GM18498 (cell line): ENCODE data around the gene TMTC3.
"Not testable (repeated sequence)": the region's sequence is repeated elsewhere in the genome, so short reads cannot be mapped to it uniquely, and the experiment has no call there.

Source experiments
- ATAC-seq: cut with Tn5 transposase; IDR thresholded peaks from one replicate; pipeline ENCODE4 v1.9.1; 2021; ENCODE audit warnings: mild to moderate bottlenecking, moderate library complexity; ENCODE audit not compliant: unreplicated experiment

The TMTC3 gene

GRCh38 chr12:88141774-88142609, at the start of gene TMTC3, which contains the start of gene CEP290:
TSS of gene TMTC3 (plus strand) at chr12:88142307. CDS start at chr12:88148316, 6,009 bp downstream.
TSS of gene CEP290 (minus strand) at chr12:88142088. CDS start at chr12:88141307, 781 bp downstream.
- peak; percentile 95 for ATAC-seq

DNA sequence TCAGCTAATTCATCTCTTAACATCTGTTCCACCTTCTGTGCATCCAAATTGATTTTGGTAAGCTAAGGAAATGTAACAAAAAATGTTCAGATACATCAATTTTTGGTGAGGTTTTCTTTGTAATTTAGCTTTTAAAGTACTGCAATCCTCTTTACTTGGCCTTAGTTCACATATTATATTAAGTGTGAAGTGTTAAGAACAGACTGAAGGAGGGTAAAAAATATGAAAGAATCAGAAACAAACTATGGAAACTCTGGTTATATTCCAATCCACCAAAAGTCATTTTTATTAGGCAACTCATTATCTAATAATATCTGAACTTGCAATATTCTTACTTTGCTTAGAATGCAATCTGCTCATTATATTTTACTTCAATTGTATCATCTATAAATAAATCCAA, 49.3 kb upstream of the TMTC3 start:
- no peak for ATAC-seq

- no peak for ATAC-seq
Measured at GRCh38 chr12:88093573-88093972, 48.5 kb upstream of the TMTC3 start.

- ATAC-seq: no peak
Measured at GRCh38 chr12:88108021-88108420, 34.1 kb upstream of the TMTC3 start.

DNA sequence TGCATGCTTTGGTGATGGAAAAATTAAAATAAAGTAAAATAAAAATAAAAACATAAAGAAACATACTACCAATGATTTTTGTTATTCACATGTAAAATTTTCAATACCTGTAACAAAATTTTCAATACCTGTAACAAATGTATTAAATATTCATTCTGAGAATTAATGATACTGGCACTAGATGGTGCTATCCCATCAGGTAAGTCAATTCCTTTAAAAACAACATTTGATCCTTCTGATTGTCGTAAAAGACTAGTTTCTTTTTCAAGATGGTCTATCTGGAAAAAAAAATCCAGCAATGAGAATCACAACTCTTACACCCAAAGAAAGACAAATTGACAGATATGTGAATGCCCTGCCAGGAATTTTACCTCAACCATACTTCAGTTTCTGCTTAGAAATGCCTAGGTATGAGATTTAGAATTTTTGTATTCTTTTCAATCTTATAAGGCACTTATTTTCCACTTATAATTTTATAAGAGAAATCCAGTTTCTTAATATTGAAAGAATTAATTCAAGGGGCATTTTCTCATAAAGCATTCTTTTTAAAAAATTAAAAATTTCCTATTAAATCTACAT, 30.9 kb upstream of the TMTC3 start:
- ATAC-seq: no peak

DNA sequence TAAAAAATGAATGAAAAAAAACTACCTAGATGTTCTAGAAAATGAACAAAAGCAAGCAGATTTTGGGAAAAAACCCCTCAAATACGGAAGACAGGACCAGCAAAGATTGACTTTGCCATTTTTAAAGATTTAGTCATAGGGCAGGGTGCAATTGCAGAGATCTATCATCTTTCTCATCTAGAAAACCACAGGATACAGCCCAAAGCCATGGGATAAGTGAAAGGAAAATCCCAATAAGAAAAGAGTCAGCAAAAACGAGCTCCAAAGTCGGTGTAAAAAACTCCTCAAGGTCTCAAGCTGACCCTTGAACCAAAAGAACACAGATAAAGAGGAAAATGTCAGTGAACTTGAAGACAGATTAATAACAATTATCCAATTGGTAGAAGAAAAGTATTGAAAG, 28.2 kb upstream of the TMTC3 start:
- ATAC-seq: no peak

DNA sequence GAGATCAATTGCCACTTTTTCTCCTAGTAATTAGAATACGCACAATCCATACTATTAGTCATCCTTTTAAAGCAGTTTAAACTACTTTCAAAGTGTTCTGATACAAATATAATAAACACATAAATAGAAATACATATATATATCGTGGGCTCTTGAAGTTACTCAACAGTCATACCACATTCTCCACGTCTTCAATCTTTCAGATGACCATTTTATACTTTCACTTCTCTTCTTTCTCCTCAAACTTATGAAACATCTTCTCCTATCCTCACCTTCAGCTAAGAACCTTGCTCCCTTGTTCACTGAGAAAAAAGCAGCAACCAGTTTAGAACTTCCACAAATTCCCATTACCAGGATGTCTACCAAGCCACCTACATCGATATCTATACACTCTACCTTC, 19.4 kb upstream of the TMTC3 start:
- ATAC-seq: no peak

DNA sequence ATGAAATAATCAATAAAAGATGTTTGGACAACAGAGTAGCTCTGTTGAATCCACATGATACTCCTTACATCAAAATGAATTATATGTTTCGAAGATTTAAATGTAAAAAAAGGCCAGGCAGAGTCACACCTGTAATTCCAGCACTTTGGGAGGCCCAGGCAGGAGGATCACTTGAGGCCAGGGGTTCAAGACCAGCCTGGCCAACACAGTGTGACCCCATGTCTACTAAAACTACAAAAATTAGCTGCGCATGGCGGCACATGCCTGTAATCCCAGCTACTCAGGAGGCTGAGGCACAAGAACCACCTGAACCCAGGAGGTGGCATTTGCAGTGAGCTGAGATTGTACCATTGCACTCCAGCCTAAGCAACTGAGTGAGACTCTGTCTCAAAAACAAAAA, 15.0 kb upstream of the TMTC3 start:
- ATAC-seq: no peak

DNA sequence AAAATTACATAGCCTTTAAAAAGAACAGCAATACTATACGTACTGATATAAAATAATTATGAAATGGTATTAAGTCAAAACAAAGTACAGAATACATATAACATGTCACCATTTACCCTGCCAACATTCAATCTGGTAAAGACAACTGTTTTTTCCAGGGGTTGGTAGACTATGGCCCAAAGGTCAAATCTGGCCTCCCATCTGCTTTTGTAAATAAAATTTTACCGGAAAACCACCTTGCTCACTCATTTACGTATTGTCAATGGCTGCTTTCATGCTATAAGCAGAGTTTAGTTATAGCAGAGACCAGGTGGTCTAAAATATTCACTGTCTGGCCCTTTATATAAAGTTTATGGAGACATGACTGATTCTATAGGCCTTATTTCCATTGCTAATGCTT, 14.3 kb upstream of the TMTC3 start:
- ATAC-seq: no peak

DNA sequence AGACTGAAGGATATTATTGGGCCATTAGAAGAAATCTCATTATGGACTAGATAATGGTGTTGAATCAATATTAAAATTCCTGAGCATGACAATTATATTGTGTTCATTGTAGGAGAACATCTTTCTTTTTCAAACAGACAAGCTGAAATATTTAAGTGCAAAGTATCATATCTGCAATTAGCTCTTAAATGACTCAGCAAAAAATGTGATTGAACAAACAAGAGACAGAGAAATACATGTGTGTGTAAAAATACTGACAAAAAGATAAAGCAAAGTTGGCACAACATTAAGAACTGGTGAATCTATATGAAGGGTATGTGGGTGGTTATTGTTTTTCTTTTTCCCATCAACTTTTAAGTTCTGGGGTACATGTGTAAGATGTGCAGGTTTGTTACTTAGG, 9.7 kb upstream of the TMTC3 start:
- no peak for ATAC-seq

GRCh38 chr12:88133181-88133580, 8.9 kb upstream of the TMTC3 start:
- ATAC-seq: not testable (repeated sequence)

GRCh38 chr12:88139711-88140110, 2.4 kb upstream of the TMTC3 start:
- not testable (repeated sequence) for ATAC-seq

GRCh38 chr12:88141425-88141773, 708 bp upstream of the TMTC3 start:
- ATAC-seq: no peak

DNA sequence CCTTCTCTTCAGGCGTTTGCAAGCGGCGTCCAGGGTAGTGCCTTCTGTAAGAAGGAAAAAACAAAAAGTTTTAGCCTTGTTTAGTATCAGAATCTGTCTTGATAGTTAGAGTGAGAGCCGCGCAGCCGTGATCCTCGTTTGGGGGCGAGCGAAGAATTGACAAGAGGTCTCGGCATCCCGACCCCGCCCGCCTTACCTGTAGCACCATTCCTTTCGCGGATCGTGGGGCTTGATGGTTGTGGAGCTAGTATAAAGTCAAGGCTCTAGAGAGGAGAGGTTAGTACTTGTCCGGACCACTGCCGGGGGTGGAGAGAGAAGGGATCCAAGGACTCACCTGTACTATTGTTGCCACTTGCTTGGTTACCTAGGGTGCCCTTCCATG, 494 bp downstream of the TMTC3 start:
- ATAC-seq: peak; percentile 8

- no peak for ATAC-seq
Measured at GRCh38 chr12:88144037-88144436, 1.9 kb downstream of the TMTC3 start.

- no peak for ATAC-seq
Measured at GRCh38 chr12:88144546-88145468, 2.7 kb downstream of the TMTC3 start.

- no peak for ATAC-seq
Measured at GRCh38 chr12:88145567-88146505, 3.7 kb downstream of the TMTC3 start.

DNA sequence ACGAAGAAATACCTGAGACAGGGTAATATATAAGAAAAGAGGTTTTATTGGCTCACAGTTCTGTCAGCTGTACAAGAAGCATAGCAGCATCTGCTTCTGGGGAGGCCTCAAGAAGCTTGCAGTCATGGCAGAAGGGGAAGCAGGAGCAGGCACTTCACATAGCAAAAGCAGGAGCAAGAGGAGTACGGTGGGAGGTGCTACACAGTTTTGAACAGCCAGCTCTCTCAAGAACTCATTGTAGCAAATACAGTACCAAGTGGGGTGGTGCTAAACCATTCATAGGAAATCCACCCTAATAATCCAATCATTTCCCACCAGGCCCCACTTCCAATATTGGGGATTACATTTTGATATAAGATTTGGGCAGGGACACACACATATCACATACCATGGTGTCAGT, 8.0 kb downstream of the TMTC3 start:
- ATAC-seq: no peak

- no peak for ATAC-seq
Measured at GRCh38 chr12:88153959-88154358, 11.9 kb downstream of the TMTC3 start.

DNA sequence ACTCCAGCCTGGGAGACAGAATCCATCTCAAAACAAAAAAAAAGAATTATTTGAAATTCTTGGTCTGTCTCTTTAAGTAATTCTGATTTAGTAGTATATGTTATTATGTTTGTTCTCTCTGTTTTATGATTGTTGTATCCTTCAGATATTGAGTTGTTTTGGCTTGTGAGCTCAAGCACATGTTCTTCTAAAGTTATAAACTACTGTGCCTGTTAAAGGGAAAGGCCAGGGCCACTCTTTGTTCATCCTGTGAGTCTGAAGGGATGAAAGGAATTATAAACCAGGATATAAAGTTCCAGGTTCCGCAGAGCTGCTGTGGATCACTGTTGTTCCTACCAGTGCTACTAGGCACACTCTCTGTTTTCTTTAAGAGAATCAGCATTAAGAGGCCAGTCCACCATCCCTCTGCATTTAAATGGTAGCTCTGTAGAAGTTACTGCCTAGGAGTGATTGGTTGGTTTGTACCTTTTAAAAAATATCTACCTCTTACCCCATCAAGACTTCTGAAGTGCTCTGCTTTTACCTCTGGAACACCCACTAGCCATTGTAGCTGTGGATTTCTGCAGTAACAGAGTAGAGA, 14.1 kb downstream of the TMTC3 start:
- ATAC-seq: no peak
